ENCODE measurements around the gene CTNS. TPM values are rescaled to one million over a fixed set of nuclear protein-coding genes. Genes with fewer than 3 reads are reported as not detected.

The CTNS gene
- total RNA-seq, 1 donor from 2014 or later = 9.4 TPM

- no peak overlapping the region for H2AFZ ChIP-seq (replicated peaks)
- peaks cover 9% of the 10 kb centered on the region for H3K27me3 Mint-ChIP-seq (ENCODE audit: insufficient read depth, low read depth)
Measured at GRCh38 chr17:3657874-3658783, 21.6 kb downstream of the CTNS start.

GRCh38 chr17:3658784-3659449 lies 22.4 kb downstream of the CTNS start:
- Histone ChIP-seq H4K20me1 (ENCODE audit: low read depth) (no peaks in the 10 kb centered on the region), H3K27ac (no peak overlapping the region), H3K27me3 (no peaks in the 10 kb centered on the region), H3K36me3 (no peaks in the 10 kb centered on the region), H3K4me3 (no peak overlapping the region), H3K9ac (no peak overlapping the region), H3K9me3 (ENCODE audit: low read depth) (no peaks in the 10 kb centered on the region), H2AFZ (replicated peaks) (no peak overlapping the region), H3K4me1 (no peaks in the 10 kb centered on the region), H3K4me2 (no peak overlapping the region), H3F3A (ENCODE audit: low read depth) (no peaks in the 10 kb centered on the region), H3K79me2 (ENCODE audit: low read depth) (no peaks in the 10 kb centered on the region)
- no peaks in the 10 kb centered on the region for H3K9me3 Mint-ChIP-seq
- no peak overlapping the region for H3K27ac Mint-ChIP-seq
- H3K36me3 Mint-ChIP-seq = peaks cover 5% of the 10 kb centered on the region
- peaks cover 6% of the 10 kb centered on the region for H3K27me3 Mint-ChIP-seq (ENCODE audit: insufficient read depth, low read depth)
- H3K4me3 Mint-ChIP-seq = no peak overlapping the region
- peaks cover 12% of the 10 kb centered on the region for H3K4me1 Mint-ChIP-seq
- no peak for DNase-seq (ENCODE audit: low spot score)
- no peak for TF ChIP-seq CTCF (IDR thresholded peaks at IDR 0.05)
- TF ChIP-seq EZH2phosphoT487 (IDR thresholded peaks at IDR 0.05) = no peak
- no peak for TF ChIP-seq EZH2 (IDR thresholded peaks at IDR 0.05)

More at GRCh38 chr17:3657874-3658783, 21.6 kb downstream of the CTNS start:
- Histone ChIP-seq H3K4me1 (no peaks in the 10 kb centered on the region), H3K4me3 (no peak overlapping the region), H3K27ac (no peak overlapping the region), H3K9me3 (ENCODE audit: low read depth) (no peaks in the 10 kb centered on the region), H3K9ac (no peak overlapping the region), H3K79me2 (ENCODE audit: low read depth) (no peaks in the 10 kb centered on the region), H3F3A (ENCODE audit: low read depth) (no peaks in the 10 kb centered on the region), H3K27me3 (no peaks in the 10 kb centered on the region), H3K36me3 (no peaks in the 10 kb centered on the region), H3K4me2 (no peak overlapping the region), H4K20me1 (ENCODE audit: low read depth) (no peaks in the 10 kb centered on the region)
- H3K4me1 Mint-ChIP-seq = peaks cover 9% of the 10 kb centered on the region
- H3K9me3 Mint-ChIP-seq = no peaks in the 10 kb centered on the region
- no peak for DNase-seq (ENCODE audit: low spot score)
- TF ChIP-seq CTCF (IDR thresholded peaks at IDR 0.05) (no peak), EZH2 (IDR thresholded peaks at IDR 0.05) (no peak), EZH2phosphoT487 (IDR thresholded peaks at IDR 0.05) (no peak)
- peaks cover 5% of the 10 kb centered on the region for H3K36me3 Mint-ChIP-seq
- no peak overlapping the region for H3K4me3 Mint-ChIP-seq
- H3K27ac Mint-ChIP-seq = peak overlapping the region; percentile 82

- Histone ChIP-seq H3K27me3 (no peaks in the 10 kb centered on the region), H3K4me3 (no peak overlapping the region), H3K36me3 (no peaks in the 10 kb centered on the region), H3K9me3 (ENCODE audit: low read depth) (no peaks in the 10 kb centered on the region), H3K27ac (no peak overlapping the region), H3K4me1 (no peaks in the 10 kb centered on the region), H2AFZ (replicated peaks) (no peak overlapping the region), H4K20me1 (ENCODE audit: low read depth) (no peaks in the 10 kb centered on the region), H3K4me2 (no peak overlapping the region), H3K79me2 (ENCODE audit: low read depth) (no peaks in the 10 kb centered on the region), H3F3A (ENCODE audit: low read depth) (no peaks in the 10 kb centered on the region), H3K9ac (no peak overlapping the region)
- Mint-ChIP-seq H3K27ac (no peak overlapping the region), H3K4me3 (no peak overlapping the region), H3K36me3 (peaks cover 5% of the 10 kb centered on the region), H3K9me3 (no peaks in the 10 kb centered on the region), H3K4me1 (peaks cover 12% of the 10 kb centered on the region), H3K27me3 (ENCODE audit: insufficient read depth, low read depth) (peaks cover 6% of the 10 kb centered on the region)
- TF ChIP-seq EZH2phosphoT487 (IDR thresholded peaks at IDR 0.05) (no peak), CTCF (IDR thresholded peaks at IDR 0.05) (no peak), EZH2 (IDR thresholded peaks at IDR 0.05) (no peak)
- no peak for DNase-seq (ENCODE audit: low spot score)
Measured at GRCh38 chr17:3659541-3660111, 23.1 kb downstream of the CTNS start.
